Urinary bladder (tissue), 4 donors: ENCODE data around the gene RNPEPL1. TPM values are rescaled to one million over a fixed set of nuclear protein-coding genes. Genes with fewer than 3 reads are reported as not detected.

Source experiments
- DNase-seq: peaks from one replicate; pipeline ENCODE4 v3.0.0-alpha.2; 2015; ENCODE audit errors: extremely low spot score
- H3K27ac ChIP-seq: one replicate; pipeline ENCODE4 v1.5.1; 2013; ENCODE audit warnings: low read depth, mild to moderate bottlenecking, moderate library complexity
- H3K36me3 ChIP-seq: one replicate; pipeline ENCODE4 v1.6.1; 2013; ENCODE audit warnings: mild to moderate bottlenecking, moderate library complexity; ENCODE audit not compliant: insufficient read depth
- H3K4me1 ChIP-seq: one replicate; pipeline ENCODE4 v1.6.1; 2013; ENCODE audit warnings: mild to moderate bottlenecking, moderate library complexity; ENCODE audit not compliant: insufficient read depth
- H3K4me3 ChIP-seq: one replicate; pipeline ENCODE4 v1.5.1; 2013; ENCODE audit warnings: low read depth, low read length
- WGBS: extraction: QIAGEN DNeasy Blood & Tissue Kit; methylation state at CpG from one replicate; pipeline ENCODE4 v1.1.7; 2013; 5-methylcytosine and 5-hydroxymethylcytosine counted together
- polyA plus RNA-seq: library from polyadenylated mRNA; stranded (reverse); fragments of 200-250 nt; gene quantifications from one replicate; pipeline ENCODE4 v1.2.3, GENCODE V29; 2013
- total RNA-seq: library from RNA; depleted of rRNA; stranded (reverse); fragments of >200 nt; gene quantifications from one replicate; pipeline ENCODE4 v1.2.3, GENCODE V29; 2014
- donor health status: healthy with polysubstance abuse.
- donor health status: healthy.

RNPEPL1 gene
- total and polyA plus RNA-seq, 2 donors = 14.5 to 76.3 TPM

DNA sequence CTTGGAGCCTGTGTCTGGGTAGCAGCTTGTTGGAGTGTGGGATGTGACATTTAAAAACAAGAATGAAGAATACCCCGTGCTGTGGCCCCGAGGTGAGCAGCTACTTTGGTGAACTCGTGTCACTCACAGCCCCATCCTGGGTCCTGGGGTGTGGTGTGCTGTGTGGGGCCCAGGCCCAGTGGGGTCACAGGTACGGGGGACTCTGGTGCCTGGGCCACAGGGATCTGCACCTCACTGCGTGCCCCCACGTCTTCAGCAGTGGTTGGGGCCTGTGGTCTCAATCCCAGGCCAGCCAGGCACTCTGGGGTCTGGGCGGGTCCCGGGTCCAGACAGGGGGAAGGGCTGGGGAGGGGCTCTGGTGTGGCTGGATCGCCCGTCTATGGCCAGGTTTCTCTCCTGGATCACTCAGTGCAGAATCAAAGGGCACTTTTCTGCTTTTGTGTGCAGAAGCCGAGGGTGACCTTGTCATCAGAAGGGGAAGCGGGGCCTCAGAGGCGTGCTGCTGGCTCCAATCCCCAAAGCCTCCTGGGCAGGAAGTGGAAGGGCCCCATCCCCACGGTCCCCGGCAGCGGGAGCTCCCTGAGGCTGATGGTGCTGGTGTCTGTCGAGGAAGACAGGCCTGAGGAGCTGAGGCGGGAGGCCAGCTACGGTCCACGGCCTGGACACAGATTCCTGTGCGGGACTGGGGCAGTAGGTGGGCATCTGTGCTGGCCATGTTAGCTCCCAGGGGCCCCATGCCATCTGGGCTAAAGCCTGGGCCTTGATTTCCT is 58.4 kb downstream of the RNPEPL1 start:
- H3K4me1 ChIP-seq = no peaks in the 10 kb centered on the region
- WGBS = 55% methylated on average over 21 of the region's 21 CpGs

DNA sequence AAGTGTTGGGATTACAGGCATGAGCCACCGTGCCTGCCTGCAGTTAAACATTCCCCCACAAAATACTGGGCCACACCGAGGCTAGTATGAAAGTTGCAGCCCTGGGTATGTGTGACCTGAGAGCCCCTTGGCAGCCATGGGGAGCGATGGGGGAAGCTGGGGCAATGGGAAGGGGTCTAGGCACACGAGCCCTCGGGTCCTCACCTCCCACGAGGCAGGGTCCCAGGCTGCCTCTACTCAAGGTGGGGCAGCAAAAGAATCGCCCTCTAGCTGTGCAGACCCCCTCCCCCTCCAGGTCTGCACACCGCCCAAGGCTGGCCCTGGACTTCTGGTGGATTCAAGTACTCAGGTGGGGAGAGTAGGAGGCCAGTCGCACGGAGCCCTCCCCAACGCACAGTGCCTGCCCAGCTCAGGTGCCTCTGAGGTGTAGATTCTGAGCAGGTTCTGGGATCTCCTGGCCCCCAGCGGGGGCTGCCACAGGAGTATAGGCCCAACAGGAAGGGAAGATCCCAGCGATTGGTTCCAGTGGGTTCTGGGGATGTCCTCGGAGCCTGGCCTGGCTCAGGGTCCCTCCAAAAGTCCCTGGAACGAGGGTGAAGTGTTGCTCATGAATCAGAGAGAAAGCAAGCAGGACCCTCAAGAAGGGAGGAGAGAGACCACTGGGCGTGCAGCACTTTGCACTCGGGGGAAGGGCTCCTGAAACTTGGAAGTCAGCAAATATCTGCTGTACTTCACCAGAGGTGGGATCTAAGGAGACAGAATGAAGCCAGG is 59.6 kb downstream of the RNPEPL1 start:
- WGBS = 92% methylated on average over 17 of the region's 17 CpGs
- no peaks in the 10 kb centered on the region for H3K36me3 ChIP-seq
- H3K4me3 ChIP-seq = no peak overlapping the region
- no peak overlapping the region for H3K27ac ChIP-seq
- no peak for DNase-seq
- no peaks in the 10 kb centered on the region for H3K4me1 ChIP-seq

More for the DNA sequence above, 58.4 kb downstream of the RNPEPL1 start:
- Histone ChIP-seq H3K36me3 (no peaks in the 10 kb centered on the region), H3K27ac (no peak overlapping the region), H3K4me3 (no peak overlapping the region)
- no peak for DNase-seq

DNA sequence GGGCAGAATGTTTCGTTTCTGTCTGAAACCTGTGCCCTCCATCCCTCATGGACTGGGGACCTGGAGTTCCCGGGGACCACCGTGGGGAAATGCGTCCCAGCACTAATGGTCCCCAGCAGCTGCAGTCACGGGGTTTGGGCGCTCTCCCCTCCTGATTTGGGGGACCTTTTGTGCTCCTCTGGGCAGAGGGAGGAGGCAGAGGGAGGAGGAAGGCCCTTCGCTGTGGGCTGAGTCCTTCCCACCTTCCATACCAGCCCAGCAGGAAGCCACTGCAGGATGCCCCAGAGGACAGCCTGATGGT is 60.2 kb downstream of the RNPEPL1 start:
- WGBS = 86% methylated on average over 7 of the region's 7 CpGs
- Histone ChIP-seq H3K36me3 (no peaks in the 10 kb centered on the region), H3K27ac (no peak overlapping the region), H3K4me1 (no peaks in the 10 kb centered on the region), H3K4me3 (no peak overlapping the region)
- DNase-seq = no peak

DNA sequence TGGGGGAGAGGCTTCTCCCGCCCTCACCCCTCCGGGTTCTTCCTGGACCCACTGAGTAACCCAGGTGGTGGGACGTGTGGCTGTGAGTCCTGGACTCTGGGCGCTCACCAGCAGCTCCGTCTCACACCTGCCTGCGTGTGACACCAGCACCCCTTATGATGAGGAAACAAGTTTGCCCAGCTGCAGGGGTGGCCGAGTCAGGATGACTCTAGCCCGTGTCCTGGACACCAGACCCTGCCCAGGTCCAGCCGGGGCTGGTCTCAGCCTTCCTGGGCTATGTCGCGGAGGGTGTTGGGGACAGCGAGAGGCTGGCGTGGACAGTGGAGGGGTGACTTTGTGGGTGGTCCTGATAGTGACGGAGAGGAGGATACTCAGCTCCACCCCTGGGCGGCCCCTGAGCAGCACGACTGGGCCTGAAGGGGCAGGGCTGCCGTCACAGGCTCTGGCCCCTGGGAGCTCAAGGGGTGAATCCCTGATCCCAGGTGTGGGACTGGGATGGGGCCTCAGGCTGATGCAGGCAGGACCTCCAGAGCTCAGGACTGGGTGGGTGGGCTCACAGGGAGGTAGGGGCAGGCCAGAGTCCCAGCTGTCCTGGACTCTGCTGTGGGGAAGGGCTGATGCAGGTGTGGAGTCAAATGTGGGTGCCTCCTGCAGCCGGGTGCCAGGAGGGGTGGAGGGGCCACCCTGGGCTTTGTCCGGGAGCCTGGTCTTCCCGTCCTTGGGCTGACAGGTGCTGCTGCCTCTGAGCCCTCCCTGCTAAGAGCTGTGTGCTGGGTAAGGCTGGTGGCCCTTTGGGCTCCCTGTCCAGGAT is 60.7 kb downstream of the RNPEPL1 start:
- Histone ChIP-seq H3K4me3 (no peak overlapping the region), H3K27ac (no peak overlapping the region), H3K4me1 (no peaks in the 10 kb centered on the region), H3K36me3 (no peaks in the 10 kb centered on the region)
- no peak for DNase-seq
- 51% methylated on average over 20 of the region's 20 CpGs for WGBS

DNA sequence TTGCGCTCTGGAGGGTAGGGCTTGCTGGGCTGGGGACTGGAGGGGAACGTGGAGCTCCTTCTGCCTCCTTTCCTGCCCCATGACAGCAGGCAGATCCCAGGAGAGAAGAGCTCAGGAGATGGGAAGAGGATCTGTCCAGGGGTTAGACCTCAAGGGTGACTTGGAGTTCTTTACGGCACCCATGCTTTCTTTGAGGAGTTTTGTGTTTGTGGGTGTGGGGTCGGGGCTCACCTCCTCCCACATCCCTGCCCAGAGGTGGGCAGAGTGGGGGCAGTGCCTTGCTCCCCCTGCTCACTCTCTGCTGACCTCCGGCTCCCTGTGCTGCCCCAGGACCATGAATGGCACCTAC is 61.3 kb downstream of the RNPEPL1 start:
- H3K27ac ChIP-seq = no peak overlapping the region
- H3K4me1 ChIP-seq = no peaks in the 10 kb centered on the region
- no peaks in the 10 kb centered on the region for H3K36me3 ChIP-seq
- no peak overlapping the region for H3K4me3 ChIP-seq
- 79% methylated on average over 5 of the region's 5 CpGs for whole genome bisulfite sequencing
- DNase-seq = no peak

DNA sequence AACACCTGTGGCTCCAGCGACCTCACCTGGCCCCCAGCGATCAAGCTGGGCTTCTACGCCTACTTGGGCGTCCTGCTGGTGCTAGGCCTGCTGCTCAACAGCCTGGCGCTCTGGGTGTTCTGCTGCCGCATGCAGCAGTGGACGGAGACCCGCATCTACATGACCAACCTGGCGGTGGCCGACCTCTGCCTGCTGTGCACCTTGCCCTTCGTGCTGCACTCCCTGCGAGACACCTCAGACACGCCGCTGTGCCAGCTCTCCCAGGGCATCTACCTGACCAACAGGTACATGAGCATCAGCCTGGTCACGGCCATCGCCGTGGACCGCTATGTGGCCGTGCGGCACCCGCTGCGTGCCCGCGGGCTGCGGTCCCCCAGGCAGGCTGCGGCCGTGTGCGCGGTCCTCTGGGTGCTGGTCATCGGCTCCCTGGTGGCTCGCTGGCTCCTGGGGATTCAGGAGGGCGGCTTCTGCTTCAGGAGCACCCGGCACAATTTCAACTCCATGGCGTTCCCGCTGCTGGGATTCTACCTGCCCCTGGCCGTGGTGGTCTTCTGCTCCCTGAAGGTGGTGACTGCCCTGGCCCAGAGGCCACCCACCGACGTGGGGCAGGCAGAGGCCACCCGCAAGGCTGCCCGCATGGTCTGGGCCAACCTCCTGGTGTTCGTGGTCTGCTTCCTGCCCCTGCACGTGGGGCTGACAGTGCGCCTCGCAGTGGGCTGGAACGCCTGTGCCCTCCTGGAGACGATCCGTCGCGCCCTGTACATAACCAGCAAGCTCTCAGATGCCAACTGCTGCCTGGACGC is 61.9 kb downstream of the RNPEPL1 start:
- H3K4me3 ChIP-seq = no peak overlapping the region
- no peaks in the 10 kb centered on the region for H3K4me1 ChIP-seq
- no peak for DNase-seq
- no peaks in the 10 kb centered on the region for H3K36me3 ChIP-seq
- WGBS = 92% methylated on average over 50 of the region's 50 CpGs
- H3K27ac ChIP-seq = no peak overlapping the region

Other genes starting within 250 kb of the RNPEPL1 start
- 21.1 TPM for gene GPC1, start 132.8 kb upstream of the RNPEPL1 start, total RNA-seq
- gene GPC1, start 132.8 kb upstream of the RNPEPL1 start, polyA plus RNA-seq = 53.8 TPM
- 11.1 TPM for gene ANKMY1, start 10.5 kb upstream of the RNPEPL1 start, total RNA-seq
- gene ANKMY1, start 10.5 kb upstream of the RNPEPL1 start, polyA plus RNA-seq = 9.6 TPM
- gene DUSP28, start 8.1 kb upstream of the RNPEPL1 start, total RNA-seq = 2.8 TPM
- gene DUSP28, start 8.1 kb upstream of the RNPEPL1 start, polyA plus RNA-seq = 5.8 TPM
- gene CAPN10, start 18.2 kb downstream of the RNPEPL1 start, total RNA-seq = 13.6 TPM
- 23.3 TPM for gene CAPN10, start 18.2 kb downstream of the RNPEPL1 start, polyA plus RNA-seq
- 0.63 TPM for gene GPR35, start 57.0 kb downstream of the RNPEPL1 start, total RNA-seq
- gene GPR35, start 57.0 kb downstream of the RNPEPL1 start, polyA plus RNA-seq = 3.3 TPM
- not detected for gene AQP12B, start 114.4 kb downstream of the RNPEPL1 start, total RNA-seq
- not detected for gene AQP12B, start 114.4 kb downstream of the RNPEPL1 start, polyA plus RNA-seq
- gene AQP12A, start 123.4 kb downstream of the RNPEPL1 start, total RNA-seq = not detected
- gene AQP12A, start 123.4 kb downstream of the RNPEPL1 start, polyA plus RNA-seq = not detected